HG02678 (cell line): ENCODE measurements around the gene UBN1.
"Not testable (repeated sequence)": the region's sequence is repeated elsewhere in the genome, so short reads cannot be mapped to it uniquely, and the experiment has no call there.

Experiments used
- ATAC-seq: cut with Tn5 transposase; IDR thresholded peaks from one replicate; pipeline ENCODE4 v1.9.1; 2021; ENCODE audit warnings: mild to moderate bottlenecking, moderate library complexity; ENCODE audit not compliant: unreplicated experiment

UBN1 gene

GRCh38 chr16:4884972-4885874, 37.9 kb downstream of the UBN1 start:
- ATAC-seq: no peak

GRCh38 chr16:4886151-4886550, 38.9 kb downstream of the UBN1 start:
- ATAC-seq: no peak

GRCh38 chr16:4888428-4889135, 41.3 kb downstream of the UBN1 start:
- ATAC-seq: no peak

GRCh38 chr16:4890026-4890425, 42.7 kb downstream of the UBN1 start:
- no peak for ATAC-seq

- ATAC-seq: no peak
Observed at GRCh38 chr16:4890686-4891085, 43.4 kb downstream of the UBN1 start.

GRCh38 chr16:4891097-4891885, 44.0 kb downstream of the UBN1 start:
- no peak for ATAC-seq

GRCh38 chr16:4891886-4892216, 44.6 kb downstream of the UBN1 start:
- ATAC-seq: no peak

GRCh38 chr16:4892361-4893102, 45.3 kb downstream of the UBN1 start:
- ATAC-seq: no peak

- ATAC-seq: no peak
Observed at GRCh38 chr16:4893103-4893862, 46.0 kb downstream of the UBN1 start.

- no peak for ATAC-seq
Observed at GRCh38 chr16:4894276-4895150, 47.2 kb downstream of the UBN1 start.

GRCh38 chr16:4895366-4895765, 48.1 kb downstream of the UBN1 start:
- no peak for ATAC-seq

GRCh38 chr16:4896761-4897160, 49.5 kb downstream of the UBN1 start:
- ATAC-seq: not testable (repeated sequence)

- ATAC-seq: no peak
Observed at GRCh38 chr16:4897328-4897727, 50.0 kb downstream of the UBN1 start.

- no peak for ATAC-seq
Observed at GRCh38 chr16:4898811-4899473, 51.7 kb downstream of the UBN1 start.

GRCh38 chr16:4899474-4899846, 52.2 kb downstream of the UBN1 start:
- ATAC-seq: no peak

- ATAC-seq: no peak
Observed at GRCh38 chr16:4900036-4900435, 52.8 kb downstream of the UBN1 start.

- no peak for ATAC-seq
Observed at GRCh38 chr16:4900750-4901149, 53.5 kb downstream of the UBN1 start.

- ATAC-seq: no peak
Observed at GRCh38 chr16:4902038-4902437, 54.8 kb downstream of the UBN1 start.
